ENCODE results near the gene ROPN1B.

ROPN1B gene

DNA sequence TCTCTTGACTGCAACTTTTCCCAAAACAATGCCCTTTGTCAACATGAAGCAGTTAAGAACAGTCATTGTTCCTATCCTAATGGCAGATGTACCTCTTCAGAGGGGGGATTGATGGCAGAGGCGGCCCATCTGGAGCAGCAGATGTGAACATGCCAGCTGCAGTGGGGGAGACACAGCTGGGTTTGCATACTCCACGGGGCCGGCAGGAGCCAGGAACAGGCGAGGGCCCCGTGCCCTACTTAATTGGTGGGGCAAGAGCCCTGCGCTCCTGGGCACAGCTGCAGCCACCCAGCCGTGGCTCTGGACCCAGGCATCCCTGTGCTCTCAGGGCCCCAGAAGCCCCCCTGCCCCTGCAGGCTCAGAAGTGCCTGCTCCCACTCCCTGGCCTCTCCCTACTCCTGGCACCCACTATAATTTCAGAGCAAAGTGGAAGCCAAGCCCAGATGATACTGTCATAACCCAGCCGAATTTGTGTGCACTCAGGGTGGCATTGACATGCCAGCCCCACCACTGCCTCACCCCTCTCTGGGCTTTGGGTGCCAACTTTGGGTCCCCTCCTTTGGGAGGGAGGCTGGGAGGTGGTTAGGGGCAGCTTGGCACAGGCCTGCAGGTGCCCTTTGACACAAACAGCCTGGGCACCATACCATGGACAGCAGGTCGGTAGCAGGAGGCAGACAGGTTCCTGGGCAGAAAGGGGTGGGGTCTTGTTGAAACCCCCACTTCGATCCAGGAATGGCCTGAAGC lies 34.6 kb downstream of the ROPN1B start:
- no peak for DNase-seq (ENCODE audit: extremely low read depth in 1 of 2, low read depth in 1 of 2)

DNA sequence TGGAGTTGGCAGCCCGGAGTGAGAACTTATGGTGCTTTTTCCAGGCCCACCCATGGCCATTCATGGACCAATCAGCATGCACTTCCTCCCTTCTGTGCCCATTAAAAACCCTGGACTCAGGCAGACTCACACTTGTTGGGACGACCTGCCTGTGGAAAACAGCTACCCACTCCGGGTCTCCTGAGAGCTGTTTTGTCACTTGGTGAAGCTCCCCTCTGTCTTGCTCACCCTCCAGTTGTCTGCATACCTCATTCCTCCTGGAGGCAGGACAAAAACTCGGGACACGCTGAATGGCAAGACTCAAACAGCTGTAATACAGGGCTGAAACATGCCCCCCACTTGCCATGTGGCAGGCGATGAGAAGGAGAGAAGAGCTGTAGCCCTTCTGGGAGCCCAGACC lies 35.2 kb downstream of the ROPN1B start:
- DNase-seq (ENCODE audit: extremely low read depth in 1 of 2, low read depth in 1 of 2) = no peak

DNA sequence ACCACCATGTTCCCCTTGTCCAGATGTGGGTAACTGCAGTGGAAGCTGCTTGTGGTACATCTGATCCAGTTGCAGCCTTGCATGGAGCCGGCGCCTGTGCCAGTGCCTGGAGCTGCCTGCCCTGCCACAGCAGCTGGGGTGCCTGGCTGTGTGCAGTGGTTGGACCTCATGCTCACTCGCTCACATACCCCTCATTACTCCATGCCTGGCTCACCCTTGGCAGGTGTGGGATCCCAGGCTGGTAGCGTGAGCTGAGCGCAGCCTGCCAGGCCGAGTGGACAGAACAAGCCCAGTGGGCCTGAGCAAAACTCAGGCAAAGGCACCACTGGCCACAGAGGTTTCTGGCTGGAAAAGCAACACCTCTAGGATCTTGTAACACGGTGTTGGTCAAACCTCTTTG lies 35.7 kb downstream of the ROPN1B start:
- no peak for DNase-seq (ENCODE audit: extremely low read depth in 1 of 2, low read depth in 1 of 2)

DNA sequence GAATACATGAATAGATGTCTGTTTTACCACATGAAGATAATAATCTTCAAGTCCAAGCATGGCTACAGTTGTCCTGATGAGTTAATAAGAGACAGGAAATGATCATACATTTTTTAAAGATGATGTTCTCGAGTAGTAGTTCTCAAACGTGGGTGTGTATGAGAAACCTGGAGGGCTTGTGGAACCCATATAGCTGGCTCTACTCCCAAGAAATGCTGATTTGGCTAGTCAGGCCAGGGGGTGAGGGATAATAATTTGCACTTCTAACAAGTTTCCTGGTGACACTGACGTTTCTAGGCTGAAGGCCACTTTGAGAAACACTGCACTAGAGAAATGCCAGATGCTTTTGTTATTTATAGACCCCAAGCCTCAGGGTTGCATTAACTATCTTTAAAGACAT lies 37.0 kb downstream of the ROPN1B start:
- DNase-seq (ENCODE audit: extremely low read depth in 1 of 2, low read depth in 1 of 2) = no peak

DNA sequence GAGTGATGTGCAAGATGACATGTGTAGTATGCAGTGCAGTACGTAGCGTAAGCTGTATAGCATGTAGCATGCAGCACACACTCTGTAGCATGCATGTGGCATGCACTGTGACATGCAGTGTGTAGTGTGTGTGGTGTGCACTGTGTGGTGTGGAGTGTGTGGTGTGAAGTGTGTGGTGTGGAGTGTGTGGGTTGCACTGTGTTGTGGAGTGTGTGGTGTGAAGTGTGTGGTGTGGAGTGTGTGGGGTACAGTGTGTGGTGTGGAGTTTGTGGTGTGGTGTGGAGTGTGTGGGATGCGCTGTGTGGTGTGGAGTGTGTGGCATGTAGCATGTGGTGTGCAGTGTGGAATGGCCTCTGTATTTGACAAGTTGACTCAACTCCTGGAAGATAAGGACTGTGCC lies 39.2 kb downstream of the ROPN1B start:
- no peak for DNase-seq (ENCODE audit: extremely low read depth in 1 of 2, low read depth in 1 of 2)

DNA sequence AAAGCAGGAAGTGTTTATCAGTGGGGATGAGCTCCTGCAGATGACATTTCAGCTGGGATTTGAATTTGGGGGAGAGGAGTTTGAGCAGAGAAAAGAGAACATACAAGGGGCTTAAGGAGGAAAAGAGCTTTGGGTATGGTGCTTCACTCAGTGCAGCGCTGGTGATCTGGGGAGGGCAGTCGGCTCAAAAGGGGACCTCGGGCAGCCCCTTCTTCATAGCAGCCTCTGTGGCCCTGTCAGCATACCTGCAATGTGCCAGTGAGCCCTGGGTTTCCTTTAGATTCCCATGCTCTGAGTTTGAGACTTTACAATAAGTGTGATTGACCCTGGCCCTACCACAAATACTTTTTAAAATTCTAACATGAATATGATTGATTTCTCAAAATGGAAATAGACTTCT lies 40.2 kb downstream of the ROPN1B start:
- no peak for DNase-seq (ENCODE audit: extremely low read depth in 1 of 2, low read depth in 1 of 2)

DNA sequence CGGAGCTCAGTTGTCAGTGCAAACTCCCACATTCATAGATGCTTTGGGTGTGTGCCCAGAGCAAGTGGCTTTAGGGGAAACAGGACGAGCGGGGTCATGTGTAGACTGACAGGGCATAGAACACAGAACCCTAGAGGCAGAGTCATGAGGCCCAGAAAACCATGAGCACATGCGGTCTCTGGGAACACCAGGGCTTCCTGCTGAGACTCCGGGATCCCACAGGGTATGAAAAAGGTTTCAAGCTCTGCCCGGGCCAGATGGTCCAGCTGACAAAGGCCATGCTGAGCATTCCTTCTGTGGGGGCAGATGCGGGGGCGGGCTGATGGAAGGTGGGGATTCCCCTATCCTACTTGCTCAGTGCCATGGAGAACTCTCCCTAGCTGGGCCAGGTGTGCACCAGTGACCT lies 44.8 kb downstream of the ROPN1B start:
- DNase-seq (ENCODE audit: extremely low read depth in 1 of 2, low read depth in 1 of 2) = no peak

DNA sequence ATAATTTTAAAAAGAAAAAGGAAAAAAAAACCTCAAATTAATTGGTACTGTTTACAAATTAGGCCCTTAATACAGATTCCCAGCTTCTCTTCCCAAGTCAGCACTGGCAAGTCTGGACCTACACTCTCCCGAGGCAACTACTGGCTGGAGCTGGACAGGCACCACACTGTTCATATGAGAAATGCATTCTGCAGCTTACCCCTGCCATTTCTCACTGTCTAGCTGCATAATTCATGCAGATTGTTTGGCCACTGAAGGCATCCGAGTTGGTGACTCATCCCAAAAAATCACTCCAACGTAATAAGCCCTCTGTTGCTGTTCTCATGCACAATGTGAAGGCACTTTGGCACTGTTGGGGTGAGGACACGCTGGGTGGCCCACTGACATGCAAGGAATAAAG lies 45.3 kb downstream of the ROPN1B start:
- DNase-seq (ENCODE audit: extremely low read depth in 1 of 2, low read depth in 1 of 2) = no peak

DNA sequence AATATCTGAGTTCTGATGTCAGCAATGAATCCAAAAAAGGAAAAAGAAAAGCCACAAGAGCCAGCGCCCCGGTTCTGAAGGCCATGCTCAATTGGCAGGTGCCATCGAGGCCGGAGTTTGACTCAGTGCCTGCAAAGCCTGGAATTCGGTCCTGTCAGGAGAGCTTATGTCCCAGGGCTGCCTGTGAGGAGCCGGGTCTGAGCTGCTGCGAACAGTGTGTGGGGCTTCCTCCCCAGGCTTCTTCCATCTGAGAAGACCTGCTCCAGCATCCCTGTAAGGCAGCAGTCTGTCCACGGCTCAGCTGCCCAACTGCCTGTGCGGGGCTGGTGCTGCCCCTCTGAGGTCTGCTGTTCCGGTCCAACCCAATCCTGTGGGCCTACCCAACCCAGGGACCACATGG lies 46.1 kb downstream of the ROPN1B start:
- DNase-seq (ENCODE audit: extremely low read depth in 1 of 2, low read depth in 1 of 2) = no peak

DNA sequence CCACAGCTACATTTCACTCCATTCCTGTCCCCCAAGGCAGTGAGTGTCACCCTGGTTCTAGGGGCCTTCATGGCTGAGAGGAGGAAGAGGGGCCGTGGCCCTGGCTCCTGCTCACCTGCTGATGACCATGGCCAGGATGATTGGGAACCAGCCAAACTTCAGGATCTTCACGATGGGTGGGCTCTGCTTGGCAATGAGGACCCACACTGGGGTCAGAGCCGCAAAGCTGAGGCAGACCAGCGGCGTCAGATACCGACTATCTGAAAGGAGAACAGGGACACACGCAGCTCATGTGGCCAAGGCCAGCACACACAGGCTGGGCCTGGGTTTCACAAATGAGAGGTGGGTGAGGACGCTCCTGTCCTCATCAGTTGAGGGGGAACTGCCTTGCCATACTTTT lies 47.6 kb downstream of the ROPN1B start:
- DNase-seq (ENCODE audit: extremely low read depth in 1 of 2, low read depth in 1 of 2) = no peak

DNA sequence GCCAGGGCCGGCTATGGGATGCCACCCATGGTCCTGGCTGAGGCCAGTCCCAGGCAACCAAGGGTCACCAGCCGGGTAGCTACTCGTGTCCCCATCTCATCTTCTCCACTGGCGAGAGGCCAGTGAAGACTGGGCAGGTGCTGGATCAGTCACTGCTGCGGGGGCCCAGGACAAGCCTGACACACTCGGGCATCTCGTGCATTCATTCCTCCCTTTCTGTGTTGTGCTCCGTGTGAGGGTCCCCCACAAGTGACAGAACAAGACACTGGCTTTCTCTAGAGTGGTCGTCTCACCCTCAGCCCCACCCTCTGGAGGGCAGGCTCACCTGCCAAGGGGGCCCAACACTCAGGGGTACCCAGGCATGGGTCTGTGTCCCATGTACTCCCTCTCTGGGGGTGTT lies 48.4 kb downstream of the ROPN1B start:
- DNase-seq (ENCODE audit: extremely low read depth in 1 of 2, low read depth in 1 of 2) = no peak

DNA sequence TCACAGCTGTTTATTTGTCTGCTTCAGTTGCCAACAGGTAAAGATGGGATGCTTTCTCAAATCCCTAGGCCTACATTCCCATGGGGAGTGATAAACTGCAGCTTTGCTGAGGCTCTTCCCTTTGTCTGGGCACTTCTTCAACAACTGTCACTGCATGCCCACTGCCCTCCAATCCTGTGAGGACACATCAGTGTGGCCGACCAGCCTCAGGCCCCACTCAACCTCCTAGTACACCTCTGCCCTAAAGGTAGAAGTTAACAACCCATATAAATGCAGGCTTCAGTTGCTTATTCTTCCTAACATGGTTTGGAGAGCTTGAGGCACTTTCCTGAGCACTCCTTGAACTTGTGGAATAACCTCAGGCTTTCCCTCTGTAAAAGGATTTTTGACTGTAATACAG lies 49.6 kb downstream of the ROPN1B start:
- DNase-seq (ENCODE audit: extremely low read depth in 1 of 2, low read depth in 1 of 2) = no peak

DNA sequence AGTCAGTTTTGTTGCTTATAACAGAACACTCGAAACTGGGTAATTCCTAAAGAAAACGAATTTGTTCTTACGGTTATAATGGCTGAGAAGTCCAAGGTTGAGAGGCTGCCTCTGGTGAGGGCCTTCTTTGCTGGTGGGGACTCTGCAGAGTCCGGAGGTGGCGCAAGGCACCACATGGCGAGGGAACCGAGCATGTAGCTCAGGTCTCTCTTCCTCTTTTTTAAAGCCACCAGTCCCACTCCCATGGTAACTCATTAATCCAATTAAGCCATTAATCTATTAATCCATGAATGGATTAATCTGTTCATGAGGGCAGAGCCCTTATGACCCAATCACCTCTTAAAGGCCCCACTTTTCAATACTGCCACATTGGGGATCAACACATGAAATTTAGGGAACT lies 50.0 kb downstream of the ROPN1B start:
- no peak for DNase-seq (ENCODE audit: extremely low read depth in 1 of 2, low read depth in 1 of 2)

DNA sequence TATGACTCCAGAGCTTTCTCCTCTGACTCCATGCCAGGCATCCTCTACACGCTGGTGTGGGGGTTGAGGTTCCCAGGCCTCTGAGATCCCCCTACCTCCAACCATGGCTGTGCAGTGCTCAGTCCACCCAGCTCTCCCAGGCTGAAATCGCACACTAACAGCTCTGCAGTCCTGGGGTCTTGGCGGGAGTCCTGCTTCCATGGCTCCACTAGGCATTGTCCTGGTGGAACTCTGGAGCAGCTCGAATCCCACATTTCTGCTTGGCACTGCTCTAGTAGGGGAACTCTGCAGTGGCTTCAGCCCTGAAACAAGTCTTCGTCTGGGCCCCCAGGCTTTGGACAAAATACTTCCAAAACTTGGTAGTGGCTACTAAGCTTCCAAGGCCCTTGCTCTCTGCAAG lies 50.7 kb downstream of the ROPN1B start:
- no peak for DNase-seq (ENCODE audit: extremely low read depth in 1 of 2, low read depth in 1 of 2)

DNA sequence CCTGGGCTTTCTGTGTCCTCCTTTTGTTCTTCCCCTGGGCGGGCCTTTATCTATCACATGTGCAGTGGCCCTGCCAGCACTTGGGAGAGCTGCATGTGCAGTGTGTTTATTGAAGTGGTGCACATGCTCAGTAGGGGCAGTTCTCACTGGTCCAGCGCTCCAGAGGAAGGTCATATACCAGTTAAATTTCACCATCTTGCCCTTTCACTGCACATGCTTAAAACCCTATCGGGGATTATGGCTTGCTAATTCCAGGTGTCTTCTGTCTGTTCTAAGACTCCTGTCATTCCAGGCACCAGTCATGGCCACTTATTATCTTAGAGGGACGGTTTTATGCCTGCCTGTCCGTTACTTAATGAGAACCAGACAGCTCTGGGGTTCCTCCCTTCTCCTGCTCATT lies 52.2 kb downstream of the ROPN1B start:
- DNase-seq (ENCODE audit: extremely low read depth in 1 of 2, low read depth in 1 of 2) = no peak

DNA sequence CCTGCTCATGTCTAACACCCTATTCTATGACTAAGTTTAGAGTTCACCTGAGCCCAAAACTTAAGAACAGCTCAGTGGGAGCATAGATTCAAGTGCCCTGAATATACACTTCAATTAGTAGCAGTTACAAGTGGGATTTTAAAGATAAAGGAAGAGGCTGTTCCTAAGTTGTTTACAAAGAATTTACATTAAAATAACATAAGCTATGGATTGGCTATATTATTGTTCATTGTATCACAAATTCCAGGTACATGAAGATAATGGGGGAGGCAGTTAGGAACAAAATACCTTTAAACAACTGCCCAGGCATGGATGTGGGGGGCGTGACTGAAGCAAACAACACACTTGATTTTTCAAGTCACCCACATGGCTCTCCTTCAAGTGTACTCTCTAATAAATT lies 52.7 kb downstream of the ROPN1B start:
- no peak for DNase-seq (ENCODE audit: extremely low read depth in 1 of 2, low read depth in 1 of 2)

DNA sequence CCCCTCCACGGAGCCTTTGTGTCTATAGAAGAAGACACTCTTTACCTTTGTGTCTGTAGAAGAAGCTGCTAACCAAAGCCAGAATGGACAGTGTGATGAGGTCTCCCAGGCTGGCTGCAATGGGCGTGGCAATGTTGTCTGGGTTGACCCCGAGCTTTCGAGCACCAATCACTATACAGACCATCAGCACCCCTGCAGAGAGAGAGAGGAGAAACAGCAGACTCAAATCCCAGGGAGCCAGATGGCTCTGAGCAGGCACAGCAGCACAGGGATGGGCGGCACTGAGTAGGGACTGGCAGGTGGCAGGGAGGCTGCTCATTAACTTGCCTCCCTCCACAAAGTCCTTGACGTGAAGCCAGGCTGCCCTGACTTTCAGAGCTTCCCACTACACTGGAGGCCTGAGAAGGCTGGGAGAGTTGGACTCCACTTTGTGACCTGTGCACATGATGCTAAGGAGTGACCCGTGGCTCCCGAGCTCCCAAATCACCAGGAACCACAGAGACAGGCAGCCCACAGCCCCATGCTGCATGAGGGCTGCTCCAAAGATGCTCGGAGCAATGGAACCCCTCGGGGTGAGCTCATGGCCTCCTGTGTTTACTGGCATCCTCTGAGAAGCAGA lies 53.9 kb downstream of the ROPN1B start:
- no peak for DNase-seq (ENCODE audit: extremely low read depth in 1 of 2, low read depth in 1 of 2)

DNA sequence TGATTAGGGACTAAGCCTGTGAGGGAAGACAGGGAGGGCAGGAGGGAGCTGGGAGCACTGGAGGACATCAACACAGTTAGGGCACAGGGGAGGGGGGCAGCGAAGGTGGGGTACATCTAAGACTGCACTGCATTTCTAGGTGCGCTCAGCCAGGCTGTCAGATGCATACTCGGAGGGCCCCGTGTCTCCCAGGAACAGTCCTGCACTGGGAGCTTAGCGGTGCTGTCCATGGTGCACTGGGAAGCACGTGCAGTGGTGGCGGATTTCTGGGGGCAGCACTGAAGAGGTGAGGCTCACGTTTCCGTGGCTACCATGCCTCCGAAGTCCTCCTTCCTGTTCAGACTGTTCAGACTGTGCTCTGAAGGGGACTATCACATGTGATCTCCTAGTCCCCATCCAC lies 54.4 kb downstream of the ROPN1B start:
- no peak for DNase-seq (ENCODE audit: extremely low read depth in 1 of 2, low read depth in 1 of 2)

DNA sequence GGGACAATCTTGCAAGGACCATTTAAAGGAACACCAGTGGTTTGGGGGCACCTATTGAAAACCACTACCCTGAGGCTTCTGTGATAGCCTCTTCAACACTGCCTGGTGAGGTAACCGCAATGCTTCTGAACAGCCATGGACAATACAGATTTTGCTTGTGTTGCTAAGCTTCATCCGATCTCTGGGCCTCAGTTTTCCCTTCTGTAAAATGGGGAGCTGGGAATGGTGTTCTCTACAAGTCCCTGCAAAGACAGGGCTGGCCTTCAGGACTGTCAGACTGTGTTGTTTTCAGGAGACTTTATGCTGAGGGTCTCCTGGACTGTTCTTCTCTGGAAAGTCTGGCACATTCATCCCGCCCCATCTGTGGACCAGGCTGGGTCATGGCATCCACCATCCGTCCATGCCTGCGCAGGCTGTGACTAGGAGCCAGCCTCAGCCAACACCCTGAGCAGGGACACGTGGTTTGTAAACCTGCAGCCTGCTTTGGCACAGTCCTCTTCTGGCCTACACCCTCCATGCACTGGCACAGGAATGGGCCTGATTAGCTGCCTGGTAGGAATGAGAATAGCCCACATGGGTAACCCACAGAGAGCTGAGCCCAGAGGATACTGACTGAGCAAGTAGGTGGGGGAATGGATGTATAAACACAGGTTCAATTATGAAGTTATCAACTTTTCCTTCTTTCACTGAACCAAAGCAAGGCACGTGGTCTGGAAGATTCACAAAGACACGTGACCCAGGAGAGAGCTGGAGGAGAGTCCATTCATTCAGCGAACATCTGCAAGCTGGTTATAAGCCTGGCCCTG lies 55.3 kb downstream of the ROPN1B start:
- DNase-seq (ENCODE audit: extremely low read depth in 1 of 2, low read depth in 1 of 2) = no peak

DNA sequence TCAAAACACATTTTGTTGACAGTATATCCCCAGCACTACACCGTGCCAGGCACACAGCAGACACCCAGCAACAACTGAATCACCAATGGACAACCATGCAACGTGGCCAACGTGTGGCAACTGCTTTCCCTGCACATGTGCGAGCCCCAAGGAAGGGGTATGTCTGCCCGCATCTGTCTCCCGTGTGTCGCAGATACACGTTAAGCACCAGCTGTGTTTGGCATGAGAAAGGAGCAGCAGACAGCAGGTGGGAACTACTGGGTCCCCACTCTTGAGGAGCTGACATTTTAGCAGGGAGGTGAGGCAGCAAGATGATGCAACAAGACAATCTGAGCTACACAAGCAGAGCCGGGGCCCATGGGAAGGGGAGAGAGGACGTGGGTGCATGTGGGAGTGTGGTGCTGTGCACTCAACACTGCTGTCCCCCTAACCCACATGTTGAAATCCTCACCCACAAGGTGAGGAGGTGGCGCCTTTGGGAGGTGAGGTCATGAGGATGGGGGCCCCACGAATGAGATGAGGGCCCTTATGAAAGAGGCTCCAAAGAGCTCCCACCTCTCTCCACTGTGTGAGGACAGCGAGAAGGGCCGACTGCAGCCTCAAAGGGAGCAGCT lies 56.2 kb downstream of the ROPN1B start:
- no peak for DNase-seq (ENCODE audit: extremely low read depth in 1 of 2, low read depth in 1 of 2)

DNA sequence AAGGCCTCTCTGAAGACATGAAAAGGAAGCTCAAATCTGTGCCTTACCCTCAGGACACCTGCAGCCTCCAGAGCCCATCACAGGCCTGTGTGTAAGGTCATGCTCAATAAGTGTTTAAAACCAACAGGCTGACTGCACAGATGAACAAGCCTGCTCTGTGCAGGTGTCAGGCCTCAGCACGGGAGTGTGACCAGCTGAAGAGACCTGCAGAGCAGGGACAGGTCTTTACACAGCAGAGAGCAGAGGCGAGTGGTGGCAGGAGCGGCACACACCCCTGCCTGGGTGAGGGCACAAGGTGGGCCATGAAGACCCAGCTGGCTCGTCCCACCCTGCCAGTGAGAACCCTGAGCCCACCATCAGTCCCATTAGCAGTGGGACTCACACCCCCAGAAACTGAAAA lies 56.9 kb downstream of the ROPN1B start:
- DNase-seq (ENCODE audit: extremely low read depth in 1 of 2, low read depth in 1 of 2) = no peak

DNA sequence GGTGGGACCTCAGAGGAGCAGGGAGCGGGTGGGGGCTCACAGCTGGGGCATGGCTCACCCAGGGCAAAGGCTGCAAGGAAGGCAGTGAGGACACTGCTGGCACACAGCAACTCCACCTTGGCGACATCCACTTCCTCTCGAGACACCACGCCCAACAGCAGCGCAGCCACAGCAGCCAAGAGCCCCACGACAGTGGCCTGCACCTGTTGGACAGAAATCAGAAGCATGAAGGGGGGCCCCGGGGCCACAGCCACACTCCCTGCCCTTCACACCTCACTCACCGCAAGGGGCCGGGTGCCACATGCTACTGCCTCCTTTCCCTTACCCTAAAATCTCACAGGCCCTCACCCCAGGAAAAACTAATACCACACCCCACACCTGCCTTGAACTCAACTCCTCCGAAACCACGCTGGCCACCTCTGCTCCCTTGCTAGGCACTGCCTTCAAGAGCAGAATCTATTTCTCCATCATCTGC lies 57.3 kb downstream of the ROPN1B start:
- DNase-seq (ENCODE audit: extremely low read depth in 1 of 2, low read depth in 1 of 2) = no peak

Measured in stimulated activated CD8-positive, alpha-beta memory T cell treated with anti-CD3 and anti-CD28 coated beads, Interleukin-7, amount 100 ng/mL, for 48 hours (primary cell).